NT2/D1 (cell line): ENCODE measurements around the gene GRAP.

Experiments
- SUZ12 ChIP-seq: IDR thresholded peaks from 2 replicates; pipeline ENCODE4 v1.6.1; 2011; ENCODE audit not compliant: insufficient read length, insufficient read depth; ENCODE audit errors: extremely low read depth
- YY1 ChIP-seq: IDR thresholded peaks from 2 replicates; pipeline ENCODE4 v1.6.1; 2011; ENCODE audit not compliant: insufficient read length, insufficient read depth
- ZNF274 ChIP-seq: IDR thresholded peaks from 2 replicates; pipeline ENCODE4 v1.6.1; 2011; ENCODE audit warnings: mild to moderate bottlenecking, low read depth, low read length

- TF ChIP-seq YY1 (no peak), SUZ12 (no peak), ZNF274 (no peak)
Measured at GRCh38 chr17:19009970-19010369, 36.8 kb downstream of the GRAP start.
